ENCODE measurements around the gene DLK2. TPM values are rescaled to one million over a fixed set of nuclear protein-coding genes. Genes with fewer than 3 reads are reported as not detected.

Gene DLK2
- total RNA-seq, 2 experiments from 2014 or later, result not detected

- H3K9me2 ChIP-seq (ENCODE audit: insufficient read depth, low read length), result no peaks in the 10 kb centered on the region
- H3K9me3 ChIP-seq (ENCODE audit: low read length), result no peaks in the 10 kb centered on the region
- H3K4me3 ChIP-seq (ENCODE audit: low read depth, low read length, poor library complexity, severe bottlenecking), result no peak overlapping the region
- H3K36me3 ChIP-seq (ENCODE audit: insufficient read depth, low read length), result peaks cover 4% of the 10 kb centered on the region; the same call in 1 of the 2 replicates
- DNase-seq (ENCODE audit: low spot score), result no peak
- H3K4me1 ChIP-seq (ENCODE audit: insufficient read depth, low read length, poor library complexity, severe bottlenecking), result no peaks in the 10 kb centered on the region
- H3K27ac ChIP-seq (ENCODE audit: low read depth, low read length, poor library complexity, severe bottlenecking), result no peak overlapping the region
- ChIA-PET CTCF (ENCODE audit: unreplicated experiment) (no interaction called here), POLR2A (interaction anchor here (0.5 to 1.1 kb wide), 3 partner anchors 12 to 251 kb away, joined by 3 to 5 read pairs (median 4); partner anchors contain the start of gene TJAP1)
- intact Hi-C loops (cut with micrococcal nuclease; ENCODE audit: unreplicated experiment), result no loop called here
- no peaks in the 10 kb centered on the region for H4K20me1 ChIP-seq (ENCODE audit: insufficient read depth, low read length)
- no peak overlapping the region for H2AFZ ChIP-seq (ENCODE audit: low read length)
- no TSS peak for BruUV-seq (replicated peaks)
- no peaks in the 10 kb centered on the region for H3K79me2 ChIP-seq (ENCODE audit: insufficient read depth, low read depth, low read length)
- TF ChIP-seq, protein P1, sequence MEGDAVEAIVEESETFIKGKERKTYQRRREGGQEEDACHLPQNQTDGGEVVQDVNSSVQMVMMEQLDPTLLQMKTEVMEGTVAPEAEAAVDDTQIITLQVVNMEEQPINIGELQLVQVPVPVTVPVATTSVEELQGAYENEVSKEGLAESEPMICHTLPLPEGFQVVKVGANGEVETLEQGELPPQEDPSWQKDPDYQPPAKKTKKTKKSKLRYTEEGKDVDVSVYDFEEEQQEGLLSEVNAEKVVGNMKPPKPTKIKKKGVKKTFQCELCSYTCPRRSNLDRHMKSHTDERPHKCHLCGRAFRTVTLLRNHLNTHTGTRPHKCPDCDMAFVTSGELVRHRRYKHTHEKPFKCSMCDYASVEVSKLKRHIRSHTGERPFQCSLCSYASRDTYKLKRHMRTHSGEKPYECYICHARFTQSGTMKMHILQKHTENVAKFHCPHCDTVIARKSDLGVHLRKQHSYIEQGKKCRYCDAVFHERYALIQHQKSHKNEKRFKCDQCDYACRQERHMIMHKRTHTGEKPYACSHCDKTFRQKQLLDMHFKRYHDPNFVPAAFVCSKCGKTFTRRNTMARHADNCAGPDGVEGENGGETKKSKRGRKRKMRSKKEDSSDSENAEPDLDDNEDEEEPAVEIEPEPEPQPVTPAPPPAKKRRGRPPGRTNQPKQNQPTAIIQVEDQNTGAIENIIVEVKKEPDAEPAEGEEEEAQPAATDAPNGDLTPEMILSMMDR (conservative IDR thresholded peaks at IDR 0.05; ENCODE audit: low read length), result no peak
- no peak for TF ChIP-seq EZH2phosphoT487 (IDR thresholded peaks at IDR 0.05; ENCODE audit: borderline replicate concordance, low read depth, low read length)
- H3K4me2 ChIP-seq (ENCODE audit: low read length), result no peak overlapping the region
These were observed 34.1 kb upstream of the DLK2 start for GRCh38 chr6:43489277-43490072.

DNA sequence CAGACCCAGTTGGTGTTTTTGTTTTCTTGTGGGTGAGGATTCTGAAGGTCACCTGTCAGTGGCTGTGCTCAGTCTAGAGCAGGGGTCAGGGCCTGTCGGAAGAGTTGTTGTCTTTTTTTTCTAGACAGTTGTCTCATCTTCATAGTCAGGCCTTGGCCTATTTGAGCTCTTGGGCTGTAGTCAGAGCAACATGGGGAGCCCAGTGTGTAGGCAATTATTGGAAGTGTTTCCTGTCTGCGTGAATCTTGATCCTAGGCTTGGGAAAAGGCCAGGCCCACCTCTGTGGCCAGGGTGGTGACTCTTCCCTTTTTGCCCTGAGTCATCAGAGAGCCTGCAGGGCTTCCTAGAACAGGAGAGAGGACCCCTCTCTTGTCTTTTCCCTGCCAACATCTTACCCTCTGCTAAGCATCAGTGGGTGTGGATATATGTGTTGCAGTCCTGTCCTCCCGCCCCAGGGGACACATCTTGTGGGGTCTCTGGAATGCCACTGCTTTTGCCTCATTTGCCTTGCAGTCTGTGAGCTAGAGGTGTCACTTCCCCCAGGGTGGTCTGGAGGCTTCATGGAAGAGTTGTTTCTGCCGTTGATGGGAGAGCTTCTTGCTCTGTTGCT is 33.4 kb upstream of the DLK2 start:
- Histone ChIP-seq H3K79me2 (ENCODE audit: insufficient read depth, low read depth, low read length) (no peaks in the 10 kb centered on the region), H3K4me2 (ENCODE audit: low read length) (no peak overlapping the region), H3K9me3 (ENCODE audit: low read length) (no peaks in the 10 kb centered on the region), H3K4me1 (ENCODE audit: insufficient read depth, low read length, poor library complexity, severe bottlenecking) (no peaks in the 10 kb centered on the region), H3K36me3 (ENCODE audit: insufficient read depth, low read length) (peaks cover 4% of the 10 kb centered on the region; the same call in 1 of the 2 replicates), H2AFZ (ENCODE audit: low read length) (no peak overlapping the region), H3K9me2 (ENCODE audit: insufficient read depth, low read length) (no peaks in the 10 kb centered on the region), H3K4me3 (ENCODE audit: low read depth, low read length, poor library complexity, severe bottlenecking) (no peak overlapping the region), H3K27ac (ENCODE audit: low read depth, low read length, poor library complexity, severe bottlenecking) (no peak overlapping the region), H4K20me1 (ENCODE audit: insufficient read depth, low read length) (no peaks in the 10 kb centered on the region)
- DNase-seq (ENCODE audit: low spot score), result no peak
- no TSS peak for BruUV-seq (replicated peaks)
- intact Hi-C loops (cut with micrococcal nuclease; ENCODE audit: unreplicated experiment), result no loop called here
- POLR2A ChIA-PET, result interaction anchor here (0.5 kb wide), 2 partner anchors 11 to 250 kb away, joined by 4 to 5 read pairs; partner anchors contain the start of gene TJAP1
- TF ChIP-seq, protein P1 (conservative IDR thresholded peaks at IDR 0.05; ENCODE audit: low read length), result no peak
- TF ChIP-seq EZH2phosphoT487 (IDR thresholded peaks at IDR 0.05; ENCODE audit: borderline replicate concordance, low read depth, low read length), result no peak
- CTCF ChIA-PET (ENCODE audit: unreplicated experiment), result no interaction called here

Data from OCI-LY7 (cell line).